Prostate gland (tissue), 2 donors: ENCODE results near the gene TXNRD2. TPM values are rescaled to one million over a fixed set of nuclear protein-coding genes. Genes with fewer than 3 reads are reported as not detected.

ENCODE experiments used
- DNase-seq: peaks from one replicate; pipeline ENCODE4 v3.0.0-alpha.2; 2019; ENCODE audit warnings: low spot score
- H3K27ac ChIP-seq, 2 donors: fragments of 200-600 bp; sonication (generic); 2 replicates each; pipeline ENCODE4 v1.5.1; 2017 to 2019
- H3K27me3 ChIP-seq: fragments of 200-600 bp; sonication (generic); replicated peaks from 2 replicates; pipeline ENCODE4 v1.5.1; 2019; ENCODE audit not compliant: insufficient read depth
- H3K36me3 ChIP-seq, 2 donors: fragments of 200-600 bp; sonication (generic); 1 replicate in 1 of 2; 2 replicates in 1 of 2; pipeline versions ENCODE4 v1.5.1 to v1.8.1; 2017 to 2019
- H3K4me1 ChIP-seq: fragments of 200-600 bp; sonication (generic); replicated peaks from 2 replicates; pipeline ENCODE4 v1.5.1; 2019
- H3K4me3 ChIP-seq, 2 donors: fragments of 200-600 bp; sonication (generic); 2 replicates each; pipeline ENCODE4 v1.5.1; 2017 to 2019
- H3K9me3 ChIP-seq: fragments of 200-600 bp; sonication (generic); 2 replicates; pipeline ENCODE4 v1.5.1; 2017
- POLR2A ChIP-seq: fragments of 450-650 bp; IDR thresholded peaks from one replicate; pipeline ENCODE4 v1.6.1; 2016; ENCODE audit warnings: antibody characterized with exemption, mild to moderate bottlenecking
- POLR2AphosphoS5 ChIP-seq: sonication (generic); formaldehyde crosslinking; IDR thresholded peaks from one replicate; pipeline ENCODE4 v1.6.1; 2017; ENCODE audit warnings: antibody characterized with exemption
- WGBS: methylation state at CpG from one replicate; pipeline ENCODE4 v1.1.5; 2018; 5-methylcytosine and 5-hydroxymethylcytosine counted together
- intact Hi-C: fragments of 100-400 bp; cut with DNase I; formaldehyde crosslinking; loops from one replicate; pipeline ENCODE4 v1.14.2; 2022
- total RNA-seq, 2 donors: library from RNA; depleted of rRNA; stranded (reverse); fragments of >200 nt; gene quantifications; one replicate each; pipeline ENCODE4 v1.1.0, GENCODE V29; 2016
- TF ChIP-seq, protein P1 (sequence below), 4 experiments: fragments of 200-600 bp in 2 of 4; fragments of 450-650 bp in 2 of 4; sonication (generic) in 2 of 4; IDR thresholded peaks; 1 replicate in 3 of 4; 2 replicates in 1 of 4; pipeline ENCODE4 v1.5.1; 2016 to 2019; ENCODE audit warnings: antibody characterized with exemption in 4 of 4, mild to moderate bottlenecking in 2 of 4, moderate library complexity in 2 of 4

The TXNRD2 gene
- total RNA-seq, 2 donors from 2014 or later = 62.1 to 84.5 TPM

DNA sequence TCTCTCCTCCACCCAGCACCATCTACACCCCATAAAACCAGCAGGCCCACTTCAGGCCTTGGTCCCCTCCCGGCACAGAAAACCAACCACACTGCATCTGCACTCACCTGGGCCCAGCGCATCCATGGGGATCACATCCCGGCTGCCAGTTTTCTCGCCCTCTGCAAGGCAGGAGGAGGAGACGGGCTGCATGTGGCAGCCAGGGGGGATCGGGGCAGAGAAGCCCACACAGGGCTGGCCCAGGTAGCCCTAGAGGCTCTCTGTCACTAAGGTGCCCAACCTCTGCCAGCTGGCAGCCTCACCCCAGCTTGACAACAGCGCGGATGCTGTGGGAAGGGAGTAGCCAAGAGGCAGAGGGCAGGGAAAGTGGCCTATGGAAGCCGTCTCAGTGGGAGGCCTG lies 30.6 kb upstream of the TXNRD2 start:
- WGBS = 84% methylated on average over 9 of the region's 9 CpGs
- H3K27me3 ChIP-seq = no peaks in the 10 kb centered on the region
- H3K9me3 ChIP-seq = no peaks in the 10 kb centered on the region
- peaks cover 0 to 5% of the 10 kb centered on the region in 2 donors for H3K36me3 ChIP-seq
- no peak for DNase-seq
- no peaks in the 10 kb centered on the region for H3K4me1 ChIP-seq
- intact Hi-C loops = no loop called here
- no peak overlapping the region for H3K4me3 ChIP-seq
- no peak overlapping the region for H3K27ac ChIP-seq
- TF ChIP-seq, protein P1, sequence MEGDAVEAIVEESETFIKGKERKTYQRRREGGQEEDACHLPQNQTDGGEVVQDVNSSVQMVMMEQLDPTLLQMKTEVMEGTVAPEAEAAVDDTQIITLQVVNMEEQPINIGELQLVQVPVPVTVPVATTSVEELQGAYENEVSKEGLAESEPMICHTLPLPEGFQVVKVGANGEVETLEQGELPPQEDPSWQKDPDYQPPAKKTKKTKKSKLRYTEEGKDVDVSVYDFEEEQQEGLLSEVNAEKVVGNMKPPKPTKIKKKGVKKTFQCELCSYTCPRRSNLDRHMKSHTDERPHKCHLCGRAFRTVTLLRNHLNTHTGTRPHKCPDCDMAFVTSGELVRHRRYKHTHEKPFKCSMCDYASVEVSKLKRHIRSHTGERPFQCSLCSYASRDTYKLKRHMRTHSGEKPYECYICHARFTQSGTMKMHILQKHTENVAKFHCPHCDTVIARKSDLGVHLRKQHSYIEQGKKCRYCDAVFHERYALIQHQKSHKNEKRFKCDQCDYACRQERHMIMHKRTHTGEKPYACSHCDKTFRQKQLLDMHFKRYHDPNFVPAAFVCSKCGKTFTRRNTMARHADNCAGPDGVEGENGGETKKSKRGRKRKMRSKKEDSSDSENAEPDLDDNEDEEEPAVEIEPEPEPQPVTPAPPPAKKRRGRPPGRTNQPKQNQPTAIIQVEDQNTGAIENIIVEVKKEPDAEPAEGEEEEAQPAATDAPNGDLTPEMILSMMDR (IDR thresholded peaks at IDR 0.05) = no peak
- TF ChIP-seq POLR2AphosphoS5 = no peak
- TF ChIP-seq POLR2A = no peak

DNA sequence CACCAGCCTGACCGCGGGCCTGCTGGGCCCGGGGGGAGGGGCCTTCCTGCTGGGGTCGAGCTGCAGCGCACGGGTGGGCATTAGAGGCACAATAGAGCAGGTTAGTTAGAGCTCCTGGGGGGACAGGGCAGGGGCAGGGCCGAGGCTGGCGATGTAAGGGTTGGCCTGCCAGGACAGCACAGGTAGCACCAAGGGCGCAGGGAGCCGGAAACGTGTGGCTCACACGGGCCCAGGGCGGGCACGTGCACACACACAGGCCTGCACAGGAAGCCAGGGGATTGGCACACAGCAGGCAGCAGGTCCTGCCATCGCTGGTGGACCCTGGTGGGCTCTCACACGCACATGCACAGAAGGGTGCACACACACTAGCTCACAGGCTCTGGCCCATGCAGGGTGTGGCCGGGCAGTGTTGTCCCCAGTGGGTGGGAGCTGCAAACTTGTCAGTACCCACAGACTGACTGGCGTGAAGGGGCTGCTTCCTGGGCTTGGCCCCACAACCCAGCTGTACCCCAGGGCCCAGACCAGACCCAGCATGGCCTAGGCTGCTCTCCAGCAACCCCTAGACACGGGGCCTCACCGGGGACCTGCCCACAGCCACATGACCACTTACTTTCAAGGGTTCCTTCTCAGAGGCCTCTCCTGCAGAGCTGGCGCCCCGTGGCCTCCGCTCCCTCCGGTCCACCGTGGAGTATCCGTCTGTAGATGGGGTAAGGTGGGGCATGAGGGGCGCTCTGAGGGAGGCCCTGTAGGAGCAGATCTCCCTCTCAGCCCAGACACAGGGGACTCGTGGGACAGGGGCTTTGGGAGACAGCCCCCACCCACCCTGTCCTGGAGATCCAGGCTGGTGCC lies 29.9 kb upstream of the TXNRD2 start:
- Histone ChIP-seq H3K4me1 (no peaks in the 10 kb centered on the region), H3K27ac (no peak overlapping the region), H3K36me3 (peaks cover 3 to 11% of the 10 kb centered on the region in 2 donors), H3K4me3 (no peak overlapping the region), H3K9me3 (no peaks in the 10 kb centered on the region), H3K27me3 (no peaks in the 10 kb centered on the region)
- intact Hi-C loops = no loop called here
- 66% methylated on average over 28 of the region's 28 CpGs for WGBS
- no peak for DNase-seq
- TF ChIP-seq, protein P1 (IDR thresholded peaks at IDR 0.05) = no peak
- TF ChIP-seq POLR2A (no peak), POLR2AphosphoS5 (no peak)

- TF ChIP-seq, protein P1 (IDR thresholded peaks at IDR 0.05) = peak; percentile 83 to 97 (median 88)
- TF ChIP-seq POLR2AphosphoS5 (peak; percentile 24), POLR2A (no peak)
- Histone ChIP-seq H3K9me3 (no peaks in the 10 kb centered on the region), H3K36me3 (peaks cover 3 to 11% of the 10 kb centered on the region in 2 donors), H3K27me3 (no peaks in the 10 kb centered on the region), H3K4me1 (no peaks in the 10 kb centered on the region), H3K4me3 (no peak overlapping the region), H3K27ac (peak overlapping the region in 1 of 2 donors; percentile 23)
- 56% methylated on average over 25 of the region's 25 CpGs for WGBS
- peak; percentile 42 for DNase-seq
- intact Hi-C loops = loop anchor here (1.0 kb wide), 1 partner anchor 43 kb away; no protein-coding TSS in a partner anchor
Measured at GRCh38 chr22:19970479-19971275, 29.1 kb upstream of the TXNRD2 start.

- H3K9me3 ChIP-seq = no peaks in the 10 kb centered on the region
- H3K4me1 ChIP-seq = no peaks in the 10 kb centered on the region
- intact Hi-C loops = loop anchor here (1.0 kb wide), 1 partner anchor 43 kb away; no protein-coding TSS in a partner anchor
- H3K4me3 ChIP-seq = no peak overlapping the region
- peak overlapping the region in 1 of 2 donors; percentile 23 for H3K27ac ChIP-seq
- DNase-seq = no peak
- TF ChIP-seq POLR2AphosphoS5 (no peak), POLR2A (no peak)
- TF ChIP-seq, protein P1 (IDR thresholded peaks at IDR 0.05) = no peak
- peaks cover 3 to 11% of the 10 kb centered on the region in 2 donors for H3K36me3 ChIP-seq
- no peaks in the 10 kb centered on the region for H3K27me3 ChIP-seq
- 73% methylated on average over 8 of the region's 9 CpGs for WGBS
Measured at GRCh38 chr22:19970031-19970478, 28.4 kb upstream of the TXNRD2 start.
